Hematopoietic multipotent progenitor cell treated with erythropoietin and hydrocortisone succinate and interleukin-3 and kit ligand, for 8 days (in vitro differentiated cells): Measurements from ENCODE around the gene FSTL4.

Experiments
- DNase-seq: peaks from one replicate; pipeline ENCODE4 v3.0.0-alpha.2; 2015

Gene FSTL4

DNA sequence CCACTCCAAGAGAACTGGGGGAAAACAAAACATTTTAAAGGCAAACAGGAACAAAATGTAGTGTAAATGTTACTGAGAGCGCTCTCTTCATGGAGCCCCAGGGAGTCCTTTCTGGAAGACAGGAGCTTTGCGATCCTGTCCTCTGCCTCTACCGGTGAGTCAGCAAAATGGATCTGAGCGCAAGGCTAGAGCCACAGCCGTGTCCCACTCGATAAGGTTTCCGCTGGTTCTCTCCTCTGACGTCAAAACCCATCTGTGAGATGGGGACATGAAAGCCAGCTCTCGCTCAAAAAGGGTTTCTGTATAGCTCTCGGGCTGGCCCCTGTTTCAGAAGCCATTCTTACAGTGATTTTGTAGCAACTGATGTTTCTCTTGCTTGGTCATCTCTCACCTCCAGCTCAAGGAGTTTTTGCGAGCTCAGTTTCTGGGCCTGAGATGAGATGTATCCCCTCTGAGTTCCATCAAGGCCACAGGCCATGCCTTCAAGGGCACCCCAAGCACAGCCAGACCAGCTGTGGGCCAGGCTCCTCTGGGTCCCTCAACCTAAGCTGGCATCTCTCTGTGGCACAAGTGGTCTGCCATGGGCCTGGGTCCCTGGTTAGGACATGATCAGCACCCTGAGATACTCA is 101.6 kb downstream of the FSTL4 start:
- no peak for DNase-seq

DNA sequence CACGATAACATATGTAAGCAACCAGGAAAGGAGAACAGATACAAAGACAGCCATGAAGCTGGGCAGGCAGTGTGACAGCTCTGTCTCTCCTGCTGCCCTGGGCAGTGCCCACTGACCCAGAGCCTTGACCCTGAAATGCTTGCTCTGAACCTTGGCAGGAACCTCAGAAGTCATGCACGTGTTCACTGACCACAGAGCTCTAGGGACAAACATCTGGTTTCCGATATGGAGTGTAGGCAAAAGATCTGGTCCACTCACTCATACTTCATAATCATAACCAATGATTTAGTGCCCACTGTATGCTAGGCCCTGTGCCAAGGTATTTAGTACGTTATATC is 102.6 kb downstream of the FSTL4 start:
- DNase-seq, result no peak

DNA sequence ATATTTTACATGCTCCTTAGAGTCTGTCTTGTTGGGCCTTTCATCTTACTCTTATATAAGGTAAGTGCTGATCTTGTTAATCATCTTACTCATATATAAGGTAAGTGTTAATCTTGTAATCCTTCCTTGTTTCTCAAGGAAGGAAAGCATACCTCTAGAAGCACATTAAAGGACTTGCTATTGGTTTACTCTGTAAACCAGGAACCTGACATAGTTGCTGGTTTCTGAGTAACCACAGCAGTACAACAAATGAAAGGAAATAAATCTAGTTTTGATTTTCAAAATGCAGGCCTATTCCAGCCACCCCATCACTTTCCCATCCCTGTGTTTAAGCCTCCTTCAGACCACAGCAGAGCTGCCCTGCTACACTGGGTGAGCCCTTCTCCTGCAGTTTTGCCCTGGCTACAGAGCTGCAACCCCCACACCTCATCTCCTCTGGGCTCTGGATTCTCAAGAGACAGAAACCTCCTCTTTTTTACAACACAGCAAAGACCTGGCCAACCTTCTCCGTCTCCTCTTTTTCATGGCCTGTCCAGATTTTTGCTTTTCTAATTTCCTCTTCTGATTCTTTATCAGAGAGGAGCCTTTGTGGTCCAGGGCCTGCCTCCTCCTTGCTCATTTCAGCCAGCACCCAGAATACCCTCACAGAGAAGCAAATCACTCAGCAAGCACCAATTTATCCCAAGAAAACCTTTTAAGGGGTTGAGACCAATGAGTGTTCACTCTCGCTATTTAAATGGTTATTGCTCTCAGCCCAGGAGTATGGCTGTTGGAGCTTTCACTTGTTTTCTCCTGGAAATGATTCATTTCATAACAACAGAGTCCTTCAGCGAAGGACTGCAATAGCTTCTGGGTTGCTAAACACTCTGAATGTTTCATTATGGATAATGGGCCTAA is 103.2 kb downstream of the FSTL4 start:
- no peak for DNase-seq

DNA sequence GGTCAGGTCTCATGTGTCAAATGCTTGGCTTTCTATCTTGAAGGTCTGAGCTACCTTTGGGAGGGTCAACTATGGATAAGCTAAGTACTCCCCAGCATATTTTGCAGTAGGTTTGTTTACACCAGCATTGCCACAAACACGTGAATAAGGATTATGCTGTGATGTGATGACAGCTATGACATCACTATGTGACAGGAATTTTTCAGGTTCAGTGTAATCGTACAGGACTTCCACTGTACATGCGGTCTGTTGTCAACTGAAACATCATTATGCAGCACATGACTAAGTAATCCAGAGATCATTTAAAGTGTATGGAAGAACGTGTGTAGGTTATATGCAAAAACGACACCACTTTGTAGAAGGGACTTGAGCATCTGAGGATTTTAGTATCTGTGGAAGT is 104.0 kb downstream of the FSTL4 start:
- no peak for DNase-seq

DNA sequence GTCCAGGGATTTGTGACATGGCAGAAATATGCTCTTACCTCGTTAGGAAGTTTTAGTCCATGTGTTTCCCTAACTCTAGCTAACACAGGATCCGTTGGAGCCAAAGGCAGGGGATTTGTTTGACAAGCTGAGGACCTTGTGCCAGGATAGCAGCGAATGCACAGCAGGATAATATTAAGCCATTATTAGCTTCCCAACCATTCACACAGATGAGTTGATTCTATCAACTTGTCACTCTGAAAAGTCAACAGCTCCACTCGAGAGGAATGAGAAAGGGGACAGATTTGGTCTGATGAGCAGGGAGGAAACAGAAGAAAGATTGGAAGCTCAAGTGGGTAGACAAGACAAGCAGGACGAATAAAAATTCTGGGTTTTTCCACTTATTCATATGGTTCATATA is 106.2 kb downstream of the FSTL4 start:
- DNase-seq, result no peak

DNA sequence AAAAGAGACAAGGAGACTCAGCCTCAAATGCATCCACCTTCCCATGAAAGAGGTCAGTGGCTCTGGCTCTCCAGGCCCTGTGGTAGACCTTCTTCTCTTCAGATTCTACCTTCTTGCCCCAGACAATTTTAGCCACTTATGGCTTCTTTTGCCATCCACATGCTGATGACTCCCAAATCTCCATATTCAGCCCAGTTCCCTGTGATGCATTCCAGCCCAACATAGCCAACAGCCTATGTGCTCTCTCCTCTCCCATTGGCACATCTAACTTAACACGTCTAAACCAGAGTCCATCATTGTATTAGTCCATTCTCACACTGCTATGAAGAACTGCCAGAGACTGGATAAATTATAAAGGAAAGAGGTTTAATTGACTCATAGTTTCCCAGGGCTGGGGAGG is 108.8 kb downstream of the FSTL4 start:
- DNase-seq, result no peak

DNA sequence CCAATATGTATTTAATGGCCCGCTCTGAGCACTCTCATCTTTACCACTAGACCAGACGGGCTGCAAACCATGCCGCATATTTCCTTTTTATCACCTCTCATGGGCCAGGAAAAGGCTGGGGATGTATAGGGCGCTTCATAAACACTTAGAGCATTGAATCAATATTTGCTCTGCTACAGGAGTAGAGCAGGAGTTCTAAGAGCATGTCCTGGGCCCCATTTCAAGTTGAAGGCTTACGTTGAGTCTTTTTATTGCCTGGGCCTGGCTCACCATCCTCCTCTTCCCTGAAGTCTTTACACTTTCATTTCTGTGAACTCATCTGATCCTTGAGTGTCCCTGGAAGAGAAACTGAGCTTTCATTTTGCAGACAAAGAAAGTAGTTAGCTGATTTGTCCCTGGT is 112.4 kb downstream of the FSTL4 start:
- DNase-seq, result no peak

DNA sequence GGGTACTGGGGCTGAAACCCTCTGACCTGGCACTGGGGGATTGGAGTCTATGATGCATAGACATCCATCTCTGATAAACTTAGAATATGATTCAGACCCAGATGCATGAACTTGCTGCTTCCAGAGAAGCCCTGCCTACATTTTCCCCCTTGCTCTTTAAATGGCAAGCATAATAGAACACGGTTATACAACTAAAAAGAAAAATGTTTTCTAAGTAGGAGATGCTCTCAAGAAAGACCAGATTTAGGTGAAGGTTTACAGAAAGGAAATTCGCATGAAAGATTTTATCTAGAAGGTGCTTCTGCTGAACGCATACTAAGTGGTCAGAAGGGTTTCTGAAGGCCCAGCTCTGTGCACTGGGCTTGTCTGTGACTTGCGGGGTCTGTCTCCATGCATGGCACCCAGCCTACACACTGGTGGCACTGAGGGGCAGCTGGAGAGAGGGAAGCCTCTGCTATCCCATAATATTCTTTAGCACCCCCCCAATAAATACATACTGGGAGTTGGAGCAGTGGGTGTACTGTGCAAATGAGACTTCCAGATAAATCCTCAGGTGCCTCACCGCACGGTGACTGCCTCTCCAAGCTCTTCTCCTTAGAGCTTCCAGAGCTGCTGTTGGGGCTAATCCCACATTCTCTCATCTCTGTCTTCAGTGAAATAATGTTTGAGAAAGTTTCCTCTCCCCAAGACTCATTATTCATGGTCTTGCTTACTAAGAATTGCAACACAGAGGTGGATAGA is 114.6 kb downstream of the FSTL4 start:
- DNase-seq, result no peak

DNA sequence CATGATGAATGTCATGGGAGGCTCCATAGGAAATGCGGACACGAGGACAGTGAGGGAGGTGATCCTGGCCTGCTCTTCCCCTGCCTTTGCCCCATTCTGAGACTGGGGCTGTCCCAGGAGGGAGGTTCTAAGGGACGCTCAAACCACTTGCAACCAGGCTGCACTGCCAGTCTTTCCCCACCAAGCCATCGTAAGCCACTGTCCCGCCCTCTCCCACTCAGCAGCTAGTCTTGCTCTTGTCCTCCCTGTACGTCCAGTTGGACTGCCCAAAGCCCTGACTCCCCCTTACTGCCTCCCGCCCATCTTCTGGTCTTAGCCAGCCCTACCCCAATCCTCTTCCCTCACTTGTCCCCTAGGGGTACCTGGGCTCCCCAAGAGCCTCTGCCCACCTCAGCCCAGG is 115.7 kb downstream of the FSTL4 start:
- no peak for DNase-seq

DNA sequence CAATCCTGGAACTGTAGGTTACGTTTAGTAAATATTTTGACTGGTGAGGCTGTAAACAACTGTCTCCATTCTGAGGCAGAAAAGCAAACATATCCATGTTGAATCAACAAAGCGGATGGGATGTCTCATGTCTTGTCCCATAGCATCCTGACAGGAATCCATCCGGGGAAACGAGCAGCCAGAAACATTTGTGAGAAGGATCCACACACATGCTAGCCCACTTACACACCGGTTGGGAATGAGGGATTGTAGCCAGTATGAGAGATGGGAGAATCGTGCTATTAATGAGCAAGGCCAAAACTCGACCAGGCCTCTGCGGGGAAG is 117.5 kb downstream of the FSTL4 start:
- DNase-seq, result no peak

DNA sequence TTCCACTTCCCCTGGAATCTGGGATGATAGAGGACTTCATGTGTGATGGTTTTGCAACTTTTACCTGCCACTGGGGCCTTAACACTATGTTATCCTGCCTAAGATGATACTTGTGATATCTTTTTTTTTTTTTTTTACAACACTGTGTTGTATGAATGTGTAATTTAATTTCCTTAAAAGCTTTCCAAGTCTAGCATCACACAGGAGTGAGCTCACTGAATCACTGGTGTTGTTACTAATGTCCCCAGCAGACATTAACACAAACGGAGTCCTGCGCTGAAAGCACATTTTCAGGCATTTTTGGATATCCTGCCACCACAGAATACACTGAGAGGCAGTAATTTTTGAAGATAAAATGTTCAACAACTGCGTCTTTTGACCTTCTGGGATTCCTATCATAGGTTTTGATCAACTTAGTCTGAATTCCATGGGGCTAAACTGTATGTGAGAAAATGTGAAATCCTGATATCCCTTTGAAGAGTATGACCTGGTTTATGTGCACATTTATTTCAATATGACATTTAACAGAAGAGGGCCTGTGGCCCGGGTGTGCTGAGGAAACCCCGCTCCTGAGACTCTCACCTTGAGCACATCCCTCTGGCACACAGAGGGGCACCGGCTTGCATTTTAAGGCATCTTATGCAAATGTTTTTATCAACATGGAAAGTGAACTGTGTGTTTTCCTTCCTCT is 118.0 kb downstream of the FSTL4 start:
- no peak for DNase-seq

DNA sequence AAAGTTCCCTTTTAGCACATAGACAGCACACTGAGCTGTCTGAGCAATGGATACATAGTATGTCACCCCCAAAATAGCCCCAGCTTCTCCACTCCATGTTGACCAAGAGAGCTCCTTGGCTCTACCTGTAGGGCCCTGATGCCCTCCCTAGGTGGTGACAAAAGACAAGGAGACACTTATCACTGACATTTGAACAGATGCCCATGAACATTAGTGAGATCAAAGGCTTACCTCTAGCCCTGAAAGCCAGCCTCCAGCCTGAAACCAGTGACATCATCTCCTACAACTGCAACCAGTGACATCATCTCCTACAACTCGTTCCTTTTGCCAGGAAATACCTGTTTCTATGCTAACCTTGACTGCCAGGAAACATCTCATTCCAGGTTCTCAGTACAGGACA is 122.7 kb downstream of the FSTL4 start:
- DNase-seq, result no peak

DNA sequence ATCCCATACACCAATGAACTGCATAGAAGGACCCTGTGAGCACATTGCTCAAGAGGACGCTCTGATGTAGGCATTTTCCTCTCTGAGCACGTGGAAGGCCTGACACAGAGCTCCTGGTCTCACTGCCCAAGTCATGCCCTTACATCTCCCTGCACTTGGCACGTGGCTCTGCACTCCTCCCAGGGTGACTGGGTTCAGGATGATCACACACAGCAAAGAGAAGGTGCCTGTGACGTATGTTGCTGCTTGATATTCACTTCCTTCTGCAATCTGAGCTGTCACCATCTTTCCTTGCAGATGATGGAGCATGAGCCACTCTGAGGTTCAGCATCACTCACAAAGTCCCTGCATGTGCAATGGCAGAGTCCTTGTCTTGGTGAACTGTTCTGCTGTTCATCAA is 125.2 kb downstream of the FSTL4 start:
- DNase-seq, result no peak

DNA sequence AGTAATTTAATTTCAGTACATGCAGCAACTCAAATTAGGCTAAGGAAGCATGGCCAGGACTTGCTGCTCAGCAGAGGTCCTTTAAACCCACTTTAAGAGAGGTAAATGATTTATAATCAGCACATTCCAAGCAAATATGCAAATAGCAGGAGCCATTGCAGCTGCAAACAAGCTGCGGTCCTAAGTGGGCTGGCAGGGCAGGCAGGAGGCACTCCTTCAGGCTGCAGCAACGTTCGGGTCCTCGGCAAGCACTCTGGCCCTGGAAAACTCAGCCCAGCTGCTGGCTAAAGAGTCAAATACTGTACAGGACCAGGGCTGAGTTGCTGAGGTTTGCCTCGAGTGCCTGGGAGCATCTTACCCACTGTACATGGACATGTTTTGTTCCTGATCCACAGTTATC is 126.9 kb downstream of the FSTL4 start:
- DNase-seq, result no peak

DNA sequence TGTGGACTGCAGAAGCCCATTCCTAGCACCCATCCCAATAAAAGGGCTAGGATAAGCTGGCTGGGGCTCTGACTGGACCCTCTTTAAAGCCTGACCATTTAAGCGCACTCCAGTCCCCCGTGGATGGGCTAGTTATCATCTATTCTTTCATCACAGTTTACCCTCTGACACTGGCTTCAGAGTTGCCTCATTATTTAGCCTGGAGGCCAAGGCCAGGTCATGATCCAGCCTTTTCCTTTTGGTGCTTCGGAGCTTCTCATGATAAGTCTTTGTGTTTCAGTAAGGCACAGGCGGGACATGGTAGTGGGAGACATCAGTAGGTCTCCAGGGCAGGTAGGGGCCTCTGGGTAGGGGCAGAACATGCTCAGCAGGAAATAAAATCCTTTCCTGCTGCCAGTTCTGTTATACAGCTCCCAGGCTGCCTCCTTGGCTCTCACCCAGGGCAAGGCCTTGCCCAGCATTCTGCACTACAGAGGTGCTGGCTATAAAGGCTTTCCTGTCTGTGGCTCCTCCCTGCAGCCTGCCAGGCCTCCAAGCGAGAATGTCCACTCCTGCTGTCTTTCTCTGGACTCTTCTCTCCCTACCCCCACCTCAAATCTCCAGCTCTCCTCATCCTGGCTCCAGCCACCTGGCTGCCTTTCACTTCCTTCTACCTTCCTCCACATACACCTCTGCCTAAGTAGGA is 128.8 kb downstream of the FSTL4 start:
- no peak for DNase-seq

DNA sequence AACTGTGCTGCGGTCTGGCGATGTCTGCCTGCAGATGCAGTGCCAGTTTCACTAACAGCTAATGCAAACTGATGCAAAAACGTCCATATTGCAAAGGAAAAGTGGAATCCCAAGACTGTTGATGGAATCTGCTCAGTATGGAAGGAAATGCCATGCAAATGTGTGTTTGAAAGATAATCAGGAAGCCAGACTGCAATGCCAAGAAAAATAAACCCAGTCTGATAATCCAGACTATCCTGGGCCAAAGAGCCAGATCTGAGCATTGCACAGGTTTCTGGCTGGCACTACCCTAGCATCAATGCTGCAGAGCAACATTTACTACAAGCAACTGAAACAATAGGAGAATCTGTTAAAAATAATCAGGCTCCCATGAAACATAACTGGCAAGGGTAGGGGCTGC is 130.3 kb downstream of the FSTL4 start:
- no peak for DNase-seq

DNA sequence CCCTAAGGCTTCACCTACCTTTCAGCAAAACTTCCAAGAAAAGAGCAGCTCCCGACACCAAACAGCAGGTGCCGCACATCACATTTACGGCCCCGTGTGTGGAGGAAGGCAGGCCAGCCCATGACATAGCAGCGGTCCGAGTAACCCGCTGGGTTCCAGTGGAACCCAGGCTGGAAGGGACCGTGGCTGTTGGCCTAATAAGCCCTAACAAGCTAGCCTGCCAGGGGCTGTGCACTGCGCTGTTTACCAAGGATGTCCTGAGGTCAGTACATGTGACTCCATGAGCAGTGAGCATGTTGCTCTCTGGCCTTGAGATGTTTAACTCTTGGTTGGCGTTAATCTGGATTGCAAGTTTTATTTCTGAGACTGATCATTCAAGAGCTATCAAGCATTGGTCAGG is 131.5 kb downstream of the FSTL4 start:
- DNase-seq, result no peak

DNA sequence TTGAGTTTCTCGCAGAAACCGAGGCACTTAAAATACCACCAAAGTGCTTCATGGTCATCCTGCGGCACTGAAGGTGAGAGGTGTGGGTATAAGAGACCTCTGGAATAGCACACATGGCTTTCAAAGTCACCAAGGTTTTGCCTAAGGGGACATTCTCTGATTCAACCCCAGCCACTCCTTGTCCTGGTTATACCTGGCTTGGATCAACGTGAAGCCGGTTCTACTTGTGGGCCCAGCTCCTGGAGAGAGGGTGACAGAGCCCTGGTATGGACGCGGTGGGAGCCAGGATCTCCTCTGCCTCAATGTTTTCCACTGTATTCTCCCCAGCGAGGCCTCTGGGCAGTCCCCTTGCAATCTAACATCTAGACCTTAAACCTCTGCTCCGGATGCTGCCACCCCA is 132.0 kb downstream of the FSTL4 start:
- DNase-seq, result no peak

DNA sequence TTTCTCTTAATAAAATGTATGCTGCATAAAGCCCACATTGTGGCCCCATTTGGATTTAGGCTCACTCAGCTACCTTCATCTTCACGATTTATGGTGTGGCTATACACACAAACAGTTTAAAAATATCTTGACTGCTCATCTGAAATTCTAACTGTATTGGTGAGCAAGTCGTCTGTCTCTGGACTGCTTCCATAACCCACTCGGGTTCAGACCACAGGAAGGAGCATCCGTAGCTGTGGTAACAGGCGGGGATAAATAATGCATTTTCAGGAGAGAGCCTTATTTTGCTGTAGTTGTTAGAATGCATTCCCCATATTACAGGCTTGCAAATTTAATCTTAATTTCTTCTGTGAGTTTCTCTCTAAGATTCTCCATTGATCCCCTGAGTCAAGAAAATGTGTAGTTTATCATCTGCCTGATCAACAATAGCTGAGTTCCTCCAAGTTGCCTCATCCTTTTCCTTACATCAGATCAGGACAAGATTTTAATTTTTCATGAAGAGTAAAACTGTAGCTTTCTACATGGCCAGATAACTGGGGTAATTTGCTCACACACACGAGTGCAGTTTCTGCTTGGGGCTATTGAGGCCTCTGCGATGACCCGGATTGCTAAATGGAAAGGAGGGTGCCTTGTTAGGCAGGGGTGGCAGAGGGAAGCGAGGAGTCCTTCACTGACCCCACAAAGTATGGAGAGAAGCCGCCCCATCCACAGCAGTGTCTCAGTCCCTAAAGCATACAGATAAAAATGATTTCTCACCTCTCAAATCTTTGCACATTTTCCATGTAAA is 133.9 kb downstream of the FSTL4 start:
- no peak for DNase-seq

DNA sequence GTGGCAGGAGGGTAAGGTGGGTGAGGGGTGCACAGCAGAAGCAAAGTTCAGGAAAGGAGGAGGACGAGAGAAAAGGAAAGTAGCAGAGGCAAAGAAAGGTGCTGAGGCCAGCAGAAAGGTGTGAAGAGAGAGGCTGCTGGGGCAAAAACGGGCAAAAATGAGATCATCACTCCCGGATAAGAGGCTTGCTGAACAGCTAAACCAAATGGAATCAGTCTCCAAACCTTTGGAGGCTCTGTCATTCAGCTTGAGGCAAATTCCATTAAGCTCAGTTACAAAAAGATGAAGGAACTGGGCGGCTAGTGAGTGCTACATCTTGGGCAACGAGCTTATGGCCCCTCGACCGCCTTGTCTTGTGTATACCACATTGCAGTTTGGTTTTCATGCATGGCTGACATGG is 136.4 kb downstream of the FSTL4 start:
- DNase-seq, result no peak

DNA sequence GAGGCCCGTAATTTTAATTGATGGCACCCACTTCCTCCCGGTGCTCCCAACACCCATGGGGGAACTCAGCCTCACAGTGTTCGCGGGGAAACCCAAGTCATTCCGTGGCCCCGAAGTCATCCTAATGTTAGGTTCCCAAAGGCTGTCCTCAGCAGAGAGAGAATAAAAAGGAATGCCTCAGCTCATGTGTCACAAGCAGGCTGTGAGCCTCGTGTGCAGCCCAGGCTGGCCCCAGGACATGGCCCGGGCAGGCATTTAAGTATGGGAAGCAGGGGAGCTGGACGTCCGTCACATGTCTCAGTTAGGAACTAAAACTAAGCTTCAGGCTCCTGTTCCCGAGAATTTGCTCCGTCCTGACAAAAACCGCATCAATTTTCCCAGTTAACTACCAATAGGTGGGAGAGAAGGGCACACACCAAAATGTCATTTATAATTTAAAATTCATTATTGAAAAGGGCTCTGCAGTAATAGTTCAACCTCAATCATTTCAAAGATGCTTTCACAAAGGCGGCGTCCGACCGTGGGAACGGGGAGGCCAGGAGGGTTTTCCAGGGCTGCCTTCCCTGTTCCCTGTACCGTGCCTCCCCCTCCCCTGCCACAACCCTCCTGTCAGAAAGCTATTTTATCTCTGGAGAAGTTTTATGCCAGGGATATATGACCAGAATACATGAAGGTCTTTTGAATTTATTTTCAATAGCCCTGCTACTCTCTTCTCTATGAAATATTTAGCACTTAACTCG is 137.3 kb downstream of the FSTL4 start:
- no peak for DNase-seq

DNA sequence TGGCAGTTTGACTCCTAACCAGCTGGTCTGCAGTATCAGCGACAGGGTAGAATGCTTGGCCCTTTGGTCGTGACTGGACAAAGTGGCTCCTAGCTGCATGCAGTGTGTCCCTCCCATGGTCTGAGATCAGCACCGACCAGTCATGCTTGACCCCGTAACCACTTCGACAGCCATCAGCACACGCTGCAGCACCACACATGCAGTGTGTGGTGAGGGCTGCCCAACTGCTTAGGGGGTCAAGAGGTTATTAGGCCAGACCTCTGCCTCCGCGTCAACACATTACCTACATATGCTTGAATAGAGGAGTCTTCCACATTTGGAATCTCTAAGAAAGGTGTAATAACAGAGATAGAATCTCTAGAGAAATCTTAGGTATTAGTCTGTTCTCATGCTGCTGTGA is 139.1 kb downstream of the FSTL4 start:
- DNase-seq, result no peak
